ENCODE data around the gene DHX8. TPM values are rescaled to one million over a fixed set of nuclear protein-coding genes. Genes with fewer than 3 reads are reported as not detected.

Gene DHX8
- total and polyA plus RNA-seq, 2 donors (not counting 3 experiments of a cell fraction or from before 2014, with no cell fraction given), result 34.9 to 65.6 TPM

- Histone ChIP-seq H3K4me1 (ENCODE audit: control insufficient read depth, extremely low read depth, insufficient read depth, low read length) (no peaks in the 10 kb centered on the region), H3K4me3 (replicated peaks in 1 of 3; ENCODE audit: insufficient read depth in 1 of 3, low read depth in 1 of 3, low read length in 3 of 3) (no peak overlapping the region), H3K36me3 (ENCODE audit: control insufficient read depth in 2 of 2, extremely low read depth in 1 of 2, insufficient read depth in 2 of 2, low read length in 2 of 2) (no peaks in the 10 kb centered on the region), H3K9me3 (replicated peaks; ENCODE audit: control insufficient read depth, insufficient read depth, low read length) (no peaks in the 10 kb centered on the region), H4K20me1 (replicated peaks; ENCODE audit: control insufficient read depth, extremely low read depth, insufficient read depth, low read length) (no peaks in the 10 kb centered on the region), H3K79me2 (ENCODE audit: control insufficient read depth, insufficient read depth, low read length) (no peaks in the 10 kb centered on the region), H3K27me3 (ENCODE audit: control insufficient read depth in 2 of 2, insufficient read depth in 2 of 2, low read length in 2 of 2) (no peaks in the 10 kb centered on the region), H3K4me2 (ENCODE audit: insufficient read depth, low read length) (no peak overlapping the region), H3K27ac (ENCODE audit: insufficient read depth, low read depth, low read length) (no peak overlapping the region), H2AFZ (ENCODE audit: low read depth, low read length) (no peak overlapping the region), H3K9ac (replicated peaks; ENCODE audit: extremely low read depth, insufficient read depth, low read length) (no peak overlapping the region), H3K9me1 (replicated peaks; ENCODE audit: control insufficient read depth, extremely low read depth, insufficient read depth, low read length) (no peaks in the 10 kb centered on the region)
- dilution Hi-C loops (cut with MboI; ENCODE audit: extremely low pct_ligation_motif_present, low sequenced_read_pairs), result no loop called here
- TF ChIP-seq GATA2 (IDR thresholded peaks at IDR 0.05; ENCODE audit: insufficient read depth, insufficient read length, low read depth, low read length), result no peak
- no peak for TF ChIP-seq EZH2 (IDR thresholded peaks at IDR 0.05; ENCODE audit: borderline replicate concordance, low read depth, low read length, severe bottlenecking)
- TF ChIP-seq MYC (IDR thresholded peaks at IDR 0.05; ENCODE audit: low read depth, low read length), result no peak
- no peak for TF ChIP-seq FOS (IDR thresholded peaks at IDR 0.05; ENCODE audit: borderline replicate concordance, insufficient read depth, low read length)
- no peak for TF ChIP-seq MAX (IDR thresholded peaks at IDR 0.05; ENCODE audit: insufficient read depth, insufficient read length)
- TF ChIP-seq POLR2AphosphoS5 (IDR thresholded peaks at IDR 0.05; ENCODE audit: insufficient read depth, low read depth, low read length), result no peak
- no peak for TF ChIP-seq POLR2A (IDR thresholded peaks at IDR 0.05; ENCODE audit: low read depth, low read length)
- no peak for TF ChIP-seq JUN (IDR thresholded peaks at IDR 0.05; ENCODE audit: borderline replicate concordance, insufficient read depth, insufficient read length, low read depth)
- no peak for TF ChIP-seq CTCF (IDR thresholded peaks at IDR 0.05; ENCODE audit: extremely low read depth in 1 of 2, insufficient read depth in 1 of 2, low read depth in 1 of 2, low read length in 2 of 2)
- ChIA-PET POLR2A (interaction anchor here (0.6 kb wide), 1 partner anchor 73 kb away, joined by 4 read pairs; no protein-coding TSS in a partner anchor), CTCF (interaction anchor here (1.1 to 2.7 kb wide), 4 partner anchors 51 to 176 kb away, joined by 3 to 17 read pairs (median 4); no protein-coding TSS in a partner anchor)
- DNase-seq (ENCODE audit: low read depth, low spot score), result no peak
- intact Hi-C loops (cut with micrococcal nuclease), result no loop called here
- no peak for FAIRE-seq
- BruUV-seq (replicated peaks), result no TSS peak
These were observed 86.7 kb downstream of the DHX8 start for GRCh38 chr17:43570518-43570928.
